ENCODE results near the gene TTLL5. TPM values are rescaled to one million over a fixed set of nuclear protein-coding genes. Genes with fewer than 3 reads are reported as not detected.

Gene TTLL5
- total RNA-seq, 1 donor from 2014 or later, result 30.9 TPM

DNA sequence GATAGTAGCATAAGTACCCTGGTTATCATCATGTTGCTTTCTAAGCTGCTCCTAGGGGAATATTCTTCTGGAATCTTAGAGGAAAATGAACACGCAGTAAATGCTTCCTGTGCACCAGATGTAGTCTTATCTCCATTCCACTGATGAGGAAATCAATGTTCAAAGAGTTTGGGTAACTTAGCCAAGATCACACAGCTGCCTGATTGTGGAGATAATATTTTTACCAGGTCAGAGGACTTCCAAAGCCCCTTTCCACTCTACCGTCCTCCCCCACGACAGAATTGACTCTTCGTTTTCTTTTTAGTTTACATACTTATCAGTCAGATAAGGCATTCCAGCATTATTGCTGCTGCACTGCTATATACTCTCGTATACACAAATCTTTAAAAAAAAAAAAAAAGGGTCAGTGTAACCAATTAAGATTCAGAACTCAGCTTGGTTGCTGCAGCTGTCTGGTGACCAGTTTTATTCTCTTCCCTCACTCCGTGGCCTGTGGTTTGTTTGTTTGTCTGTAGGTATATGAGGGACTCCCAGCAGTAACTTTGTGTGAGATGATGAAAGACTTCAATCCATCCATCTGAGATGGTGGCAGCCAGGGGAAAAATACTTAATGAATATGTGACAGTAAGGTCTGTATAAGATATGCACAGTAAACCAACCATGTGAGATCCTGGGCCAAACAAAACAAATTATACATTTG lies 210.3 kb downstream of the TTLL5 start:
- ATAC-seq, result no peak

DNA sequence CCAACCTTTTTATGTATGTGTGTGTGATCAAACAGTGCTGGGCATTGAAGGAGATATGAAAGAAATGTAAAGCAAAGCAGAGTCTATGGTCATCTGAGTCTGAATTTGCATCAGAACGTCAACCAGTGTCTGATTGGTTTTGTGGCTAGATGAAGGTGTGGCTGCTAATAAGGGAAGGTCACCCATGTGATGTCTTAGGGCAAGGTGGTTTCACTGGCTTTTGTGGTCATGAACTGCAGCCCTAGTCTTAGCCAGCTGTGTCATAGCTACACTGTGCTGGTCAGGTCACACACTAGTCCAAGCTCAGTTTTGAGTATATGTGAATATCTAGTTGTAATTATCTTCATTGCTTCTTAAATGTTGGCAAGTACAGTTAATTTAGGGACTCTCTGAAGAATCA lies 214.9 kb downstream of the TTLL5 start:
- ATAC-seq, result peak; percentile 83

GRCh38 chr14:75876530-75876929 lies 215.5 kb downstream of the TTLL5 start:
- ATAC-seq, result peak; percentile 5

- ATAC-seq, result peak; percentile 54
Measured at GRCh38 chr14:75877292-75877691, 216.2 kb downstream of the TTLL5 start.

- no peak for ATAC-seq
Measured at GRCh38 chr14:75877884-75878283, 216.8 kb downstream of the TTLL5 start.

GRCh38 chr14:75879031-75879430 lies 218.0 kb downstream of the TTLL5 start:
- peak; percentile 72 for ATAC-seq

DNA sequence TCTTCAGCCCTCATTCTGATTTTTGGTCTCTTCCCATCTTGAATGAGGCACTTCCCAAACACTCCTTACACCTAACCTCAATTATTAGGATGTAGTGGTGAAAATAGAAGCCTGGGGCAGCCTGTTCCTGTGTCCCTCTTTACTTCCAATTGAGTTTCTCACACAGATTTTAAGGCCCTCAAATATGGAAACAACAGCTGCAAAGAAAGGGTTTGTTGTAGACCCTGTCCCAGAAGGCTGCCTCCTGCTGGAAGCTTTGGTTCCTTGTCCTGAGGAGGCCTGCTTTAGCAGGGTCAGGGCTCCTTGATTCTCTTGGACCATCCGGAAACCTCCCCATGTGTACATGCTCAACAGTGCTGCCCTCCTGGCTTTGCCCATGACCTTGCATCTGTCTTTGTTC lies 219.5 kb downstream of the TTLL5 start:
- ATAC-seq, result no peak

GRCh38 chr14:75881994-75882393 lies 220.9 kb downstream of the TTLL5 start:
- no peak for ATAC-seq

- ATAC-seq, result no peak
Measured at GRCh38 chr14:75884198-75884611, 223.2 kb downstream of the TTLL5 start.

- peak; percentile 75 for ATAC-seq
Measured at GRCh38 chr14:75885829-75886228, 224.8 kb downstream of the TTLL5 start.

GRCh38 chr14:75886636-75887348 lies 225.7 kb downstream of the TTLL5 start:
- no peak for ATAC-seq

GRCh38 chr14:75888945-75889344 lies 227.9 kb downstream of the TTLL5 start:
- ATAC-seq, result no peak

DNA sequence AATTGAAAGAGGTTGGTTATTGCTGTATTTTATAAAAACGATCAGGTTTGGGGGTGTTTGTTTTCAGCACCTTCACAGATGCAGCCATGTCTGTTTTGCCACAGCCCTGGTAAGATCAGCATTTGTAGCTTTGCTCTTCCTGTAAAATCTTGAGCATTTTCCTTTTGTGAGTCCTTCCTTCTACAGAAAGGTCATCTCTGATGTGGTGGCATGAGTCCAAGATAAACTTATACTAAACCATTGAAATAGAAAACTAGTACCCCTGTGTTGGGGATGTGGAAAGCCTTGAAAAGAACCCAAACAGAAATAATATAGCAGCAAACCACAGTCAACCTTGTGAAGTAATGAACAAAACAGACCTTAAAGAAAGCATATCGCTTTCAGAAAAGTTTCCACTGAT lies 235.3 kb downstream of the TTLL5 start:
- no peak for ATAC-seq

GRCh38 chr14:75904311-75904710 lies 243.3 kb downstream of the TTLL5 start:
- no peak for ATAC-seq

DNA sequence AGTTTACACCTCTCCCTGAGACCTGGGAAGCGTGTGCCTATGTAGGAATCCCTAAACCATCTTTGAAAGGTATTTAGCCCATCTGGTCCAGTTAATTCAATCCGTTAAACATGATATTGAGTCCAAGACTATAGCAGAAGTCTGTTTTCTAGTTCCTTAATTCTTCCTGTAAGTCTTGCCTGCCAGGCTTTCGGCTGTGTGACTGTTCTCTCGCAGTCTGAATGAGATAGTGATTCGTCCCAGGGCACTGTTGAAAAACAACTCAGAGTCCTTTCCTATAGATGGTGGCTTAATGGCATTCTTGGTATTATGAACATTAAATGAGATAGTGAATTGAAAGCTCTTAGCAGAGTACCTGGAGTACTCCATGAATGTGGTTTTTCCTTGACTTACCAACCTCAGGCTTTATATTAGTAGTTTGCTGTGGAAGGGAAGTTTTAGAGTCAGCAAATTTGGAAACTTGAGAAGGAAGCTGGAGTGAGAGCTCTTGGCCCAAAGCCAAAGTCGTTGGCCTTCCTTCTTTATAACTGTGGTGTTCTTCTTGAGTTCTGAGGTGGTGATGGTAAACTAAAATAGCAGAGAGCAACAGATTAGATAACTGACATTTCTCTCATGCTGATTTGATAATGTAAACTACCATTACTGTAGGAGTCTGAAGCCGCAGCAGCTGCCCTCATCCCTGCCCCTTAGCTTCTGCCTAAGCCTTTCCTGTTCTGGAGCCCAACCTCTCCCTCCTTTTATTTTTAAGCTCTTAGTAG lies 244.3 kb downstream of the TTLL5 start:
- no peak for ATAC-seq

DNA sequence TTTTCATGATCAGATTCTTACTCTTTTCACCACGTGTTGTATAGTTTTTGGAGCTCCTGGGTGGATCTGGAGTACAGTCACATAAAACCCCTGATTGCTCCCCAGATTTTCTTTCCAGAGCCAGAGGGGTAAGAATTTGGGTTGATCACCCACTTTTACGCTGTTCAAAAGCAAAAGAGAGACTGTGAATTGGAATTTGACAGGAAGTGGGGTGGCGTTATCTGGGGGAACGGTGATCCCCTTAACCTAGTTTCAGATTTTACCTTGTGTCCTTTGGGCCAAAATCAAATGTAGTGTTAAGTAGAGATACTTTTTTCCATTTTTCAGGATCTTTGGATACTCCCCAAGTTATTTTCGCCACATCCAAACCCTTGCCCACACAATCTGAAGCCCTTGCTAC lies 245.2 kb downstream of the TTLL5 start:
- ATAC-seq, result no peak

DNA sequence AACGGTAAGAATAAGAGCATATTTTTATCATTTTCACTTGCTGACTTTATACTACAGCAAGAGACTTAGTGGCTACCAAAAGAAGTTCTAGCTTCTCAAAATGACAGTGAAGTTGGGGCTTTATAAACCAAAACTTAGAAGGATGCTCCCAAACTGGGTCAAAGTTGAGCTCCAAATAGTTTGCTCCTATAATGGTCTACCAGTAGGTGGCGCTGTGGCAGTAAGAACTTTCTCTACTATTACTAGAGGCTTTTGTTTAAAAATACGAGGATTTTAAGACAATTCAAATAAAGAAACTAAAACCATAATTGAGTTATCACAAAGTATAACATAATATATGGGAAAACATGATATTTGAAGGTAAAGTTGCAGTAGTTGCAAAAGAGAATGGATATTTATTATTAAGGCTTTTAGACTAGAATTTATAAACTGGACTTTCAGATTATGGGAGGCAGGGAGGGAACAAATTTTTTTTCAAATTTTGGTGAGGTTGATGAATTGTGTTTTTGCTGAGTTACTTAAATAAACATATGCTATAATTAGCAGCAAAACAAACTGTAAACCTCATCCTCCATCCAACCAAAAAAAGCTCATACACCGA lies 245.7 kb downstream of the TTLL5 start:
- ATAC-seq, result peak; percentile 48

DNA sequence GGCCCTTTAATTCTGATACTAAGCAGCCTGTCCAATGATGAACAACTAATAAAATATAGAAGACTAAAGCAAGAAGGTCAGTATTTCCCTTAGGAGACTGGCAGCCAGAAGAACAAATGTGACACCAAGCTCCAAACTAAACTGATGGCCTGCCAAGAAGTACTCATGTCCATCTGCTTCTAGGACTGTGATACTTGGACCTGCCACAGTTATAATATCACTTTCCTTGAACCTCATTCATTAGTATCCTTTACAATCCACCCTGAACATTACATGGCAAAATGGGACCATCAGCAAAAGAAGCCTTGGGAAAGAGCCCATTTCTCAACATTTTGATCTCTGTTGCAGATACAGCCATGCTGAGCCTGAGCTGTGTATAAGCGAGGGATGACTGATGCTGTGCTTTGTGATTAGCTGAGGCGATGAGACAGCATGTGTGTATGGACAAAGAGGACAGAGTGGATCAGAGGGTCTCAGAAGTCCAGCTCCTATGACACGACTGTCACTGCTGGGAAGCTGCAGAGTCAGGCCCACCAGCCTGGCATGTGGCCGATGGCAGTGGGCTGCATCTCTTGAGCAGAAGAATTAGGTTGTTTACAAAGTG lies 246.8 kb downstream of the TTLL5 start:
- no peak for ATAC-seq

DNA sequence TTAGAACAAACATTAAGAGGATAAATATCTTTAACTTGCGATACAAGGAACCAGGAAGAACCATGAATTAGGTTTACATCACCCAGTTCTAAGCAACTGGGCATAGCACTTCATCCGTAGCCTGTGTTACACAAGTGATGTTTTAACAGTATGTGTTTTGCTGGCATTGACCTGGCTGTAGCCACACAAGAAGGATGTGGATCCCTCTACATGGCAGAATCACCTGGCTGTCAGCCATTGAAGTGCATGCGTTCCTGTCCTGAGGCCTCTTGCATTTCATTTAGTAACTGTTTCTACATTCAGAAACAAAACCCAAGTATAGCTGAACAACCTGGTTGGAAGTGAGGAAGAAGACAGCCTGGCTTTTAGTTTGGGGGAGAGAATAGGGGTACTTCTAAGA lies 248.6 kb downstream of the TTLL5 start:
- ATAC-seq, result no peak

GRCh38 chr14:75910048-75910447 lies 249.0 kb downstream of the TTLL5 start:
- no peak for ATAC-seq

- no peak for ATAC-seq
Measured at GRCh38 chr14:75911883-75912282, 250.8 kb downstream of the TTLL5 start.

GRCh38 chr14:75913183-75913582 lies 252.1 kb downstream of the TTLL5 start:
- ATAC-seq, result no peak

DNA sequence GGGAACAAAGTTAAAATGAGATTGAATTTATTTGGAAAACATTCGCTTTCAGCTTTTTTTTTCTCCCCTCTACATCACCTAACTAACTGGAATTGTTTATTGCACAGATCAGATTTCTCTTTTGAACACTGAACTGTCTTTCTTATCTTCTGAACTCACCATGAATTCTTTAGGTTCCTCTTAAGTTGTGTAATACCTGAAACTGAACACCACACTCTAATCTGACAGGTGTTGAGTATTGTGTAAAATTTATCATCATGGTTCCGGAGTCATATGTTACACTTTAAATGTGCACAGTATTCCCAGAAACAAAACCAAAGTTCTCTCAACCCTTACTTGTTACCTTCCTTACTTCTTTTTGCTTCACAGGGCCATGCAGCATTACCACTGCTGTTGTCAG lies 254.0 kb downstream of the TTLL5 start:
- no peak for ATAC-seq

All from esophagus mucosa (tissue), 1 donor.